ENCODE results near the gene HNMT. TPM values are rescaled to one million over a fixed set of nuclear protein-coding genes. Genes with fewer than 3 reads are reported as not detected.
"Not testable (repeated sequence)": the region's sequence is repeated elsewhere in the genome, so short reads cannot be mapped to it uniquely, and the experiment has no call there.

The HNMT gene
- total RNA-seq, result not detected

DNA sequence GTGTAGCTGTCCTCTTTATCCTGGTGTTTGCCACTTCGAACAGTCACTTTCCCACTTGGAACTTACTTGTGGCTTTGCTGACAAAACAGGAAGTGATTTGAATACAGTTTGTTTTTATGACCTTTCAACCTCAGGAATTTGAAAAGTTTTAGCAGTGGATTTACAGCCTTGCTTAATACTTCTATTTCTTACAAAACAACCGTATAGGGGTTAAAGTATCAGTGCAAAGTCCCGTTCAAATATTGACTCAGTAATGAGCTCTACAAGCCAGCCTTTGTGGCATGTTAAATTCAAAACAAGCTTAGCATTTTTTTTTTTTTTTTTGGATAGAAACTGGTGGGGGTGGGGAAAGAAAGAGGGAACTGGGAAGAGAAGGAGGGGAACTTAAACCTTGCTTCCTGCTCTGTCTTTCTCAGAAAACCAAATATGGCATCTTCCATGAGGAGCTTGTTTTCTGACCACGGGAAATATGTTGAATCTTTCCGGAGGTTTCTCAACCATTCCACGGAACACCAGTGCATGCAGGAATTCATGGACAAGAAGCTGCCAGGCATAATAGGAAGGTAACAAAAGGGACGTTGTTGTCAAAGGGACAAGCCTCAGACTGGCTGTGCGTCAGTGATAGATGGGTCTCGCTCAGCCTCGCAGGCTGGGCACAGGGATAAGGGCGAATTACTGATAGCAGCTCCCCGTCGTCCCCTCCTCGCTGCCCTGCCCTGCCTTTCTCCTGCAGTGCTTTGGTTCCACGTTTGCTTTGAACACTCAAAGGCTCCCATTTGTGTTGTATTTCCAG, at the start of gene HNMT:
Gene HNMT, plus strand, starts transcription at position 408 of the 793 bp plus-strand sequence. Its CDS starts 19 bp downstream, at position 427.
- CTCF ChIA-PET, result interaction anchor here (0.6 kb wide), 1 partner anchor 363 kb away, joined by 3 read pairs; no protein-coding TSS in a partner anchor

GRCh38 chr2:137921105-137921880, 43.0 kb upstream of the HNMT start:
- H3K27me3 Mint-ChIP-seq (ENCODE audit: low read depth), result no peaks in the 10 kb centered on the region
- DNase-seq, result no peak

More for the DNA sequence above, at the start of gene HNMT:
- H3K9me3 Mint-ChIP-seq, result peaks cover 1% of the 10 kb centered on the region
- intact Hi-C loops (cut with micrococcal nuclease), result no loop called here
- H3K4me1 Mint-ChIP-seq (ENCODE audit: low read depth), result no peaks in the 10 kb centered on the region
- no peak for DNase-seq
- H3K4me3 Mint-ChIP-seq, result no peak within 1 kb of the TSS
- H3K27me3 Mint-ChIP-seq (ENCODE audit: low read depth), result peaks cover 9% of the 10 kb centered on the region
- no peaks in the 10 kb centered on the region for H3K36me3 Mint-ChIP-seq (ENCODE audit: low read depth)
- no peak within 1 kb of the TSS for H3K27ac Mint-ChIP-seq

GRCh38 chr2:137922171-137922570, 42.1 kb upstream of the HNMT start:
- CTCF ChIA-PET; H3K27me3 Mint-ChIP-seq (ENCODE audit: low read depth); H3K36me3 Mint-ChIP-seq (ENCODE audit: low read depth); H3K4me3 Mint-ChIP-seq; DNase-seq; H3K27ac Mint-ChIP-seq; intact Hi-C loops (cut with micrococcal nuclease); H3K4me1 Mint-ChIP-seq (ENCODE audit: low read depth); H3K9me3 Mint-ChIP-seq: not testable (repeated sequence)

More at GRCh38 chr2:137921105-137921880, 43.0 kb upstream of the HNMT start:
- H3K4me3 Mint-ChIP-seq, result no peak overlapping the region
- H3K36me3 Mint-ChIP-seq (ENCODE audit: low read depth), result no peaks in the 10 kb centered on the region
- H3K9me3 Mint-ChIP-seq, result no peaks in the 10 kb centered on the region
- no peak overlapping the region for H3K27ac Mint-ChIP-seq
- CTCF ChIA-PET, result no interaction called here
- intact Hi-C loops (cut with micrococcal nuclease), result no loop called here
- no peaks in the 10 kb centered on the region for H3K4me1 Mint-ChIP-seq (ENCODE audit: low read depth)

DNA sequence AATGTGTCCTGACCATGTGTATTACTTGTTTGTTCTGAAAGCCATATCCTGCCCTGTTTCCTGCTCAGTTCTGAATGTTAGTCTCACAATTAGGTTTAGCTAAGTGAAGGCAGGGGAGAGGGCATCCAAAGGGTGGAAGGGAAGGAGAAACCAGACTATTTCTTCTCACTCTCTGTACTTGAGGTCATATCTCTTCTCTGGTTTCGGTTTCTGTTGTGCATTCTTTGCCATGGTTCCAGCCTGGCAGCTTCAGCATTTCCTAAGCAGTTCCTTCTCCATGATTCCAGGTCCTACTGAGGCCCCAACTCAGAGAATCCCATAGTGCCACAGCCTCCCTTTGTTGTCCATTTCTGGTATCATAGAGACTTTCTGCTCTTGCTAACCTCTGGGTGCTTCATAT, 40.3 kb upstream of the HNMT start:
- no peaks in the 10 kb centered on the region for H3K9me3 Mint-ChIP-seq
- H3K36me3 Mint-ChIP-seq (ENCODE audit: low read depth), result no peaks in the 10 kb centered on the region
- no peaks in the 10 kb centered on the region for H3K4me1 Mint-ChIP-seq (ENCODE audit: low read depth)
- no peaks in the 10 kb centered on the region for H3K27me3 Mint-ChIP-seq (ENCODE audit: low read depth)
- H3K4me3 Mint-ChIP-seq, result no peak overlapping the region
- no peak overlapping the region for H3K27ac Mint-ChIP-seq
- intact Hi-C loops (cut with micrococcal nuclease), result no loop called here
- CTCF ChIA-PET, result no interaction called here
- DNase-seq, result no peak

- H3K36me3 Mint-ChIP-seq (ENCODE audit: low read depth), result no peaks in the 10 kb centered on the region
- H3K9me3 Mint-ChIP-seq, result no peaks in the 10 kb centered on the region
- no peak overlapping the region for H3K27ac Mint-ChIP-seq
- no peaks in the 10 kb centered on the region for H3K4me1 Mint-ChIP-seq (ENCODE audit: low read depth)
- no peak overlapping the region for H3K4me3 Mint-ChIP-seq
- DNase-seq, result no peak
- no peaks in the 10 kb centered on the region for H3K27me3 Mint-ChIP-seq (ENCODE audit: low read depth)
- CTCF ChIA-PET, result no interaction called here
- intact Hi-C loops (cut with micrococcal nuclease), result no loop called here
Measured at GRCh38 chr2:137925599-137925998, 38.7 kb upstream of the HNMT start.

DNA sequence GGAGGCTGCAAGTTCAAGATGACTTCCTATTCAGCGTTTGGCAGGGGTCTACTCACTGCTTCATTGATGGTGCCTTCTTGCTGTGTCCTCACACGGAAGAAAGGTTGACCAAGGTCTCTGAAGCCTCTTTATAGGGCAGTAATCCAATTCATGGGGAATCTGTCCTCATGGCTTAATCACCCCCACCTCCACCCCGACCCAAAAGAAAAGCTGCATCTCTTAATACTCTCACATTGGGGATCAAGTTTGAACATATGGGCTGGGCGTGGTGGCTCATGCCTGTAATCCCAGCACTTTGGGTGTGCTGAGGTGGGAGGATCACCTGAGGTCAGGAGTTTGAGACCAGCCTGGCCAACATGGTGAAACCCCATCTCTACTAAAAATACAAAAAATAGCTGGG, 36.4 kb upstream of the HNMT start:
- Mint-ChIP-seq H3K4me1 (ENCODE audit: low read depth) (no peaks in the 10 kb centered on the region), H3K27ac (no peak overlapping the region), H3K27me3 (ENCODE audit: low read depth) (no peaks in the 10 kb centered on the region), H3K36me3 (ENCODE audit: low read depth) (no peaks in the 10 kb centered on the region), H3K4me3 (no peak overlapping the region), H3K9me3 (no peaks in the 10 kb centered on the region)
- intact Hi-C loops (cut with micrococcal nuclease), result no loop called here
- no peak for DNase-seq
- CTCF ChIA-PET, result no interaction called here

GRCh38 chr2:137928547-137929518, 35.4 kb upstream of the HNMT start:
- H3K27ac Mint-ChIP-seq, result no peak overlapping the region
- no peaks in the 10 kb centered on the region for H3K27me3 Mint-ChIP-seq (ENCODE audit: low read depth)

DNA sequence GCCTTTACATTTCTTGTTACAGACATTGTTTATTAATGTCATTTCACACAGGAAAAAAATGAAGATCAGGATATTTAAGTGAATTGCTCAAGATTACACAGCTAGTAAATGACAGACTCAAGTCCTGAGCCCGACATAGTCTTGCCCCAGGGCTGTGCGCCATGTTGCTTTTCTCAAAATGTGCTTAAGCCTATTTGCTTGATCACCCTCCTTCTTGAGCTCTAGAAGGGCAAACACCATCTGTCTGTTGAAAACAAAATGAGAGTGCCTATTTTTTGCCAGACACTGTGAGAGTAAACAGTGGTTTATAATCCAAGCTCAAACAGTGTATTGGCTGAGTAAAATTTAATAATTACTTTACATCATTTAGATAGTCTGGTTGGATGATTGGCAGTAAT, 34.8 kb upstream of the HNMT start:
- no peak overlapping the region for H3K4me3 Mint-ChIP-seq
- no peak for DNase-seq
- no peaks in the 10 kb centered on the region for H3K4me1 Mint-ChIP-seq (ENCODE audit: low read depth)
- H3K27me3 Mint-ChIP-seq (ENCODE audit: low read depth), result no peaks in the 10 kb centered on the region
- intact Hi-C loops (cut with micrococcal nuclease), result no loop called here
- H3K9me3 Mint-ChIP-seq, result no peaks in the 10 kb centered on the region
- CTCF ChIA-PET, result no interaction called here
- H3K36me3 Mint-ChIP-seq (ENCODE audit: low read depth), result no peaks in the 10 kb centered on the region
- no peak overlapping the region for H3K27ac Mint-ChIP-seq

More at GRCh38 chr2:137928547-137929518, 35.4 kb upstream of the HNMT start:
- CTCF ChIA-PET, result no interaction called here
- Mint-ChIP-seq H3K9me3 (no peaks in the 10 kb centered on the region), H3K36me3 (ENCODE audit: low read depth) (no peaks in the 10 kb centered on the region), H3K4me3 (no peak overlapping the region), H3K4me1 (ENCODE audit: low read depth) (no peaks in the 10 kb centered on the region)
- intact Hi-C loops (cut with micrococcal nuclease), result no loop called here
- DNase-seq, result no peak

DNA sequence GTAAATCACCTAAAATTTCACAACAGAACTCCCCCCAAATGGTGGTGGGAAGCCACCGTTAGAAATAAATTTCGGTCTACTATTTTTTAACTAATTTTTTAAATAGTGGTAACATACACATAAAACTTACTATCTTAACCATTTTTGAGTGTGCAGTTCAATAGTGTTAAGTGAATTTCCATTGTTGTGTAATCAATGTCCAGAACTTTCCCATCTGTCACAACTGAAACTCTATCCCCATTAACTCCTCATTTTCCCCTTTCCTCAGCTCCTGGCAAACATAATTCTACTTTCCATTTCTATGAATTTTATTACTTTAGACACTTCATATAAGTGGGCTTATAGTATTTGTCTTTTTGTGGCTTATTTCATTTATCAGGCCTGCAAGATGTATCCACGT, 34.1 kb upstream of the HNMT start:
- Mint-ChIP-seq H3K4me3 (no peak overlapping the region), H3K36me3 (ENCODE audit: low read depth) (no peaks in the 10 kb centered on the region), H3K4me1 (ENCODE audit: low read depth) (no peaks in the 10 kb centered on the region), H3K9me3 (no peaks in the 10 kb centered on the region), H3K27me3 (ENCODE audit: low read depth) (no peaks in the 10 kb centered on the region), H3K27ac (no peak overlapping the region)
- intact Hi-C loops (cut with micrococcal nuclease), result no loop called here
- CTCF ChIA-PET, result no interaction called here
- DNase-seq, result no peak

GRCh38 chr2:137935591-137935990, 28.7 kb upstream of the HNMT start:
- Mint-ChIP-seq H3K9me3 (peaks cover 1% of the 10 kb centered on the region), H3K4me3 (no peak overlapping the region), H3K27ac (no peak overlapping the region), H3K27me3 (ENCODE audit: low read depth) (no peaks in the 10 kb centered on the region), H3K36me3 (ENCODE audit: low read depth) (no peaks in the 10 kb centered on the region), H3K4me1 (ENCODE audit: low read depth) (no peaks in the 10 kb centered on the region)
- intact Hi-C loops (cut with micrococcal nuclease), result no loop called here
- DNase-seq, result no peak
- CTCF ChIA-PET, result no interaction called here

GRCh38 chr2:137937246-137937645, 27.0 kb upstream of the HNMT start:
- Mint-ChIP-seq H3K4me1 (ENCODE audit: low read depth) (no peaks in the 10 kb centered on the region), H3K36me3 (ENCODE audit: low read depth) (no peaks in the 10 kb centered on the region), H3K9me3 (peaks cover 1% of the 10 kb centered on the region), H3K4me3 (no peak overlapping the region), H3K27me3 (ENCODE audit: low read depth) (no peaks in the 10 kb centered on the region), H3K27ac (no peak overlapping the region)
- intact Hi-C loops (cut with micrococcal nuclease), result no loop called here
- CTCF ChIA-PET, result no interaction called here
- DNase-seq, result no peak

GRCh38 chr2:137937778-137938177, 26.5 kb upstream of the HNMT start:
- Mint-ChIP-seq H3K27ac (no peak overlapping the region), H3K27me3 (ENCODE audit: low read depth) (no peaks in the 10 kb centered on the region), H3K4me1 (ENCODE audit: low read depth) (no peaks in the 10 kb centered on the region), H3K36me3 (ENCODE audit: low read depth) (no peaks in the 10 kb centered on the region), H3K9me3 (peaks cover 1% of the 10 kb centered on the region), H3K4me3 (no peak overlapping the region)
- intact Hi-C loops (cut with micrococcal nuclease), result no loop called here
- CTCF ChIA-PET, result no interaction called here
- no peak for DNase-seq
